Fibroblast of pulmonary artery (primary cell): Measurements from ENCODE around the gene ASCL2.

Experiments used
- DNase-seq: peaks from one replicate; pipeline ENCODE4 v3.0.0-alpha.2; 2010; ENCODE audit warnings: low read depth
- H3K4me3 ChIP-seq: replicated peaks from 2 replicates; pipeline ENCODE4 v1.5.1; 2011; ENCODE audit warnings: low read depth, mild to moderate bottlenecking, control low read depth, low read length, moderate library complexity
- CTCF ChIP-seq: IDR thresholded peaks from 2 replicates; pipeline ENCODE4 v1.5.1; 2011; ENCODE audit warnings: mild to moderate bottlenecking, control low read depth, low read length, inconsistent platforms; ENCODE audit errors: missing control alignments

The ASCL2 gene

GRCh38 chr11:2275334-2276279 is 5.2 kb upstream of the ASCL2 start:
- DNase-seq: no peak
- TF ChIP-seq CTCF: no peak
- H3K4me3 ChIP-seq: no peak overlapping the region

GRCh38 chr11:2273771-2274170 is 3.4 kb upstream of the ASCL2 start:
- no peak for TF ChIP-seq CTCF

GRCh38 chr11:2273311-2273710 is 2.9 kb upstream of the ASCL2 start:
- H3K4me3 ChIP-seq: no peak overlapping the region
- no peak for TF ChIP-seq CTCF
- no peak for DNase-seq

More at GRCh38 chr11:2273771-2274170, 3.4 kb upstream of the ASCL2 start:
- no peak for DNase-seq
- H3K4me3 ChIP-seq: no peak overlapping the region

GRCh38 chr11:2272946-2273280 is 2.5 kb upstream of the ASCL2 start:
- no peak overlapping the region for H3K4me3 ChIP-seq
- DNase-seq: no peak
- TF ChIP-seq CTCF: no peak

- H3K4me3 ChIP-seq: no peak overlapping the region
- no peak for TF ChIP-seq CTCF
- no peak for DNase-seq
Observed at GRCh38 chr11:2272228-2272945, 2.0 kb upstream of the ASCL2 start.

GRCh38 chr11:2271327-2272227 is 1.2 kb upstream of the ASCL2 start:
- no peak for TF ChIP-seq CTCF
- DNase-seq: no peak
- H3K4me3 ChIP-seq: no peak overlapping the region
